HEK293T (cell line): ENCODE data around the gene TMBIM6.
A peak's percentile ranks its signal among the peaks of the same experiment; 100 is the strongest.
"Not testable (repeated sequence)": the region's sequence is repeated elsewhere in the genome, so short reads cannot be mapped to it uniquely, and the experiment has no call there.

Experiments
- CTCF ChIA-PET: fragments of 350-600 bp; formaldehyde crosslinking; extraction: SDS; loops from one replicate; lab custom pipeline; 2021; ENCODE audit warnings: antibody characterized with exemption, inconsistent platforms; lab: Yijun Ruan, JAX
- POLR2A ChIA-PET: fragments of 350-600 bp; formaldehyde crosslinking; extraction: SDS; loops from one replicate; lab custom pipeline; 2020; ENCODE audit warnings: antibody characterized with exemption, inconsistent platforms; lab: Yijun Ruan, JAX
- DNase-seq: peaks from one replicate; pipeline ENCODE4 v3.0.0; 2012; ENCODE audit warnings: mixed read lengths; ENCODE audit errors: extremely low spot score
- ARNT ChIP-seq: fragments of 450-650 bp; IDR thresholded peaks from 2 replicates; pipeline ENCODE4 v1.6.1; 2017; ENCODE audit warnings: mild to moderate bottlenecking
- BHLHE40 ChIP-seq: fragments of 450-650 bp; IDR thresholded peaks from 2 replicates; pipeline ENCODE4 v1.6.1; 2016; ENCODE audit warnings: mild to moderate bottlenecking, moderate library complexity, borderline replicate concordance
- CTBP1 ChIP-seq: fragments of 450-650 bp; IDR thresholded peaks from 2 replicates; pipeline ENCODE4 v1.6.1; 2016; ENCODE audit warnings: borderline replicate concordance
- ELF4 ChIP-seq: fragments of 450-650 bp; IDR thresholded peaks from 2 replicates; pipeline ENCODE4 v1.6.1; 2017; ENCODE audit warnings: antibody characterized with exemption
- FOXA1 ChIP-seq: fragments of 450-650 bp; IDR thresholded peaks from 2 replicates; pipeline ENCODE4 v1.6.1; 2016; ENCODE audit warnings: mild to moderate bottlenecking
- FOXK2 ChIP-seq: fragments of 450-650 bp; IDR thresholded peaks from 2 replicates; pipeline ENCODE4 v1.6.1; 2016; ENCODE audit warnings: mild to moderate bottlenecking
- FOXM1 ChIP-seq: fragments of 450-650 bp; IDR thresholded peaks from 2 replicates; pipeline ENCODE4 v1.6.1; 2017; ENCODE audit warnings: mild to moderate bottlenecking, borderline replicate concordance
- HDGF ChIP-seq: fragments of 450-650 bp; IDR thresholded peaks from 2 replicates; pipeline ENCODE4 v1.6.1; 2017; ENCODE audit warnings: antibody characterized with exemption, borderline replicate concordance
- L3MBTL2 ChIP-seq: fragments of 450-650 bp; conservative IDR thresholded peaks from 2 replicates; pipeline ENCODE4 v1.6.1; 2016; ENCODE audit warnings: mild to moderate bottlenecking
- LEF1 ChIP-seq: fragments of 450-650 bp; IDR thresholded peaks from 2 replicates; pipeline ENCODE4 v1.6.1; 2017; ENCODE audit warnings: mild to moderate bottlenecking, borderline replicate concordance
- NFRKB ChIP-seq: fragments of 450-650 bp; IDR thresholded peaks from 2 replicates; pipeline ENCODE4 v1.6.1; 2016; ENCODE audit warnings: mild to moderate bottlenecking, moderate library complexity
- PKNOX1 ChIP-seq: fragments of 450-650 bp; IDR thresholded peaks from 2 replicates; pipeline ENCODE4 v1.6.1; 2016
- SP1 ChIP-seq: fragments of 450-650 bp; IDR thresholded peaks from 2 replicates; pipeline ENCODE4 v1.6.1; 2017
- SUZ12 ChIP-seq: fragments of 450-650 bp; IDR thresholded peaks from 2 replicates; pipeline ENCODE4 v1.6.1; 2016; ENCODE audit warnings: mild to moderate bottlenecking
- TARDBP ChIP-seq: fragments of 450-650 bp; IDR thresholded peaks from 2 replicates; pipeline ENCODE4 v1.6.1; 2016
- ZNF384 ChIP-seq: fragments of 450-650 bp; IDR thresholded peaks from 2 replicates; pipeline ENCODE4 v1.6.1; 2016

Gene TMBIM6

DNA sequence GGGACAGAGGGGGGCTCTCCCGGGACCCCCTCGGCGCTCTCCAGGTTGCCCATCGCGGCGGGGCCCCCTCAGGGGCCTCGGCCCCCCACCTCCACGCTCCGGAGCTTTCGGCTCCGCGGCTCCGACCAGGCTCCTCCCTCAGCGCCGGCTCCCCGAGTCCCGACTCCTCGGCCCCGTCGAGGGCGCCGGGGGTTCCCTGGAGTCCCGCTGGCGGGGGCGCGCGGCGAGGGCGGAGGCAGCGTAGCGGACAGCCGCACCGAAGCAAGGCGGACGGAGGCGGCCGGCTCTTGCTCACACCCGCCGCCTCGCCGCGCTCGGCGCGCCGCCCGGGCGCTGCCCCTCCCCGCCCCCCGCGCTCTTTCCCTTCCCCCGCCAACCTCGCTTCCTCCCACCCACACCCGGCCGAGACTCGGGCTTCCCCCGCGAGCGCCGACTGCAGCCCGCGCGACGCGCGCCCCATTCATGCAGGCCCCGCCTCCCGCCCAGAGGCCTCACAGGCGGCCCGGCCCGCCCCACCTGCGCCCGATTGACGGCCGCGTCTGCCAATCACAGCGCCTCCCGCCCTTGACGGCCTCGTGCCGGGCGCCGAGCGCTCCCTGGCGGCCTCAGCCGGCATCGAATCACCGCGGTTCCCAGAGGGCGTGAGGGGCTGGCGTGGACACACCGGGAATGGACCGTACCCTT, 34.1 kb upstream of the TMBIM6 start, which contains the start of gene FMNL3:
Gene FMNL3, minus strand, starts transcription at position 278 of the 684 bp plus-strand sequence. Its CDS starts 225 bp downstream, at position 53.
- ChIA-PET POLR2A (interaction anchor here (0.6 to 4.3 kb wide), 4 partner anchors 9 to 85 kb away, joined by 3 to 19 read pairs (median 4); partner anchors contain the start of gene TMBIM6), CTCF (interaction anchor here (1.0 to 1.3 kb wide), 2 partner anchors 63 kb away, joined by 3 to 4 read pairs; no protein-coding TSS in a partner anchor)
- peak; percentile 99 for DNase-seq
- no peak for TF ChIP-seq SP1
- TF ChIP-seq FOXK2 = no peak
- no peak for TF ChIP-seq BHLHE40
- TF ChIP-seq CTBP1 = no peak
- TF ChIP-seq PKNOX1 = peak; percentile 99
- TF ChIP-seq ARNT = peak; percentile 24; the same call in 1 of the 2 replicates
- no peak for TF ChIP-seq HDGF
- TF ChIP-seq L3MBTL2 = peak; percentile 100
- TF ChIP-seq SUZ12 = no peak

GRCh38 chr12:49707812-49708147, 33.6 kb upstream of the TMBIM6 start:
- no peak for DNase-seq
- TF ChIP-seq L3MBTL2 (peak; percentile 9; the same call in 1 of the 2 replicates), ZNF384 (no peak)
- POLR2A ChIA-PET = no interaction called here
- CTCF ChIA-PET = interaction anchor here (0.8 to 2.1 kb wide), 3 partner anchors 34 to 64 kb away, joined by 3 to 8 read pairs (median 3); partner anchors contain the start of gene TMBIM6

- DNase-seq = no peak
- TF ChIP-seq LEF1 (no peak), PKNOX1 (no peak), SUZ12 (no peak), SP1 (no peak), CTBP1 (no peak), L3MBTL2 (no peak), HDGF (no peak), ARNT (no peak), FOXK2 (no peak), FOXM1 (no peak), TARDBP (no peak), BHLHE40 (no peak), NFRKB (no peak), ZNF384 (no peak)
- ChIA-PET CTCF (interaction anchor here (2.1 kb wide), 1 partner anchor 33 kb away, joined by 8 read pairs; the partner anchor contains the start of gene TMBIM6), POLR2A (interaction anchor here (0.9 to 2.3 kb wide), 2 partner anchors 33 kb away, joined by 4 to 10 read pairs; partner anchors contain the start of gene TMBIM6)
Measured at GRCh38 chr12:49708851-49709250, 32.5 kb upstream of the TMBIM6 start.

GRCh38 chr12:49713952-49714351, 27.4 kb upstream of the TMBIM6 start:
- POLR2A ChIA-PET, DNase-seq, CTCF ChIA-PET: not testable (repeated sequence)

GRCh38 chr12:49716553-49716952, 24.8 kb upstream of the TMBIM6 start:
- CTCF ChIA-PET = interaction anchor here (0.8 kb wide), 1 partner anchor 25 kb away, joined by 4 read pairs; the partner anchor contains the start of gene TMBIM6
- POLR2A ChIA-PET = interaction anchor here (0.6 to 2.4 kb wide), 2 partner anchors 10 to 25 kb away, joined by 4 to 17 read pairs; partner anchors contain the start of gene TMBIM6
- no peak for TF ChIP-seq CTBP1
- DNase-seq = no peak

DNA sequence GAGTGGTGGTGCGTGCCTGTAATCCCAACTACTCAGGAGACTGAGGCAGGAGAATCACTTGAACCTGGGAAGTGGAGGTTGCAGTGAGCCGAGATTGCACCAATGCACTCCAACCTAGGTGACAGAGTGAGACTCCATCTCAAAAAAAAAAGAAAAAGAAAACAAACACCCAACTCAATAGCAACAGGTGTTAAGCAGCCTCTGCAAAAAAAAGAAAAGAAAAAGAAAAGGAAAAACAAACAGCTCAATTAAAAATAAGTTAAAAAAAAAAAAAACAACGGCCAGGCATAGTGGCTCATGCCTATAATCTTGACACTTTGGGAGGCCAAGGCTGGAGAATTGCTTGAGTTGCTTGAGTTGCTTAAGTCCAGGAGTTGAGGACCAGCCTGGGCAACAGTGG, 23.6 kb upstream of the TMBIM6 start:
- ChIA-PET CTCF (interaction anchor here (1.2 kb wide), 1 partner anchor 24 kb away, joined by 5 read pairs; the partner anchor contains the start of gene TMBIM6), POLR2A (interaction anchor here (2.4 kb wide), 1 partner anchor 24 kb away, joined by 17 read pairs; the partner anchor contains the start of gene TMBIM6)
- DNase-seq = not testable (repeated sequence)

DNA sequence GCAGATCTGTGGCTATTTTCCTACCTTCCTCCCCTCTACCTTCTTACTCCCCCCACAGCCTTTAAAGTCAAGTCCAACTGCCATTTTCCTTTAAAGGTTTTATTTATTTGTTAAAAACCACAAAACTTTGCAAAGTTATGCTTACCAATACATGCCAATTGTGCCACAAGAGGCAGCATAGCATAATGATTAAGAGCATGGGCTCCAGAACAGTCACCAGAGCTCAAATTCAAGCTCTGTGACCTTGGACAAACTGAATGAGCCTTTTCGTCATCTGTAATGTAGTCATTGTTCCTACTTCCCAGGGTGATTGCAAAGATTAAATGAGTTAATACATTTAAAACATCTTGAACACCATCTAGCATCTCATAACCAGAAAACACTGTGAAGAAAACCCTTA, 21.1 kb upstream of the TMBIM6 start:
- no peak for DNase-seq
- TF ChIP-seq SUZ12 (no peak), ELF4 (no peak), LEF1 (no peak), FOXA1 (no peak), SP1 (no peak), FOXM1 (no peak), CTBP1 (no peak), ZNF384 (no peak), PKNOX1 (no peak), HDGF (no peak), TARDBP (no peak), NFRKB (no peak), BHLHE40 (no peak), ARNT (no peak), FOXK2 (no peak), L3MBTL2 (no peak)
- ChIA-PET POLR2A (interaction anchor here (0.6 to 2.6 kb wide), 2 partner anchors 21 to 120 kb away, joined by 3 to 10 read pairs; partner anchors contain the start of gene TMBIM6), CTCF (no interaction called here)

DNA sequence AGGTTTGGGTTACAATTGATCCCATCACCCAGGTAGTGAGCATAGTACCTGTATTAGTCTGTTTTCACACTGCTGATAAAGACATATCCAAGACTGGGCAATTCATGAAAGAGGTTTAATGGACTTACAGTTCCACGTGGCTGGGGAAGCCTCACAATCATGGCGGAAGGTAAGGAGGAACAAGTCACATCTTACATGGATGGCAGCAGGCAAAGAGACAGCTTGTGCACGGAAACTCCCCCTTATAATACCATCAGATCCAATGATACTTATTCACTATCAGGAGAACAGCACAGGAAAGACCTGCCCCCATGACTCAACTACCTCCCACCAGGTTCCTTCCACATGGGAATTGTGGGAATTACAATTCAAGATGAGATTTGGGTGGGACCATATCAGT, 20.0 kb upstream of the TMBIM6 start:
- CTCF ChIA-PET, DNase-seq: not testable (repeated sequence)
- POLR2A ChIA-PET = interaction anchor here (2.6 kb wide), 1 partner anchor 20 kb away, joined by 10 read pairs; the partner anchor contains the start of gene TMBIM6
